Activated naive CD8-positive, alpha-beta T cell treated with anti-CD3 and anti-CD28 coated beads, Interleukin-2, amount 50 U/mL, for 24 hours (primary cell): Measurements from ENCODE around the gene PIP4K2C.
"Not testable (repeated sequence)": the region's sequence is repeated elsewhere in the genome, so short reads cannot be mapped to it uniquely, and the experiment has no call there.

Source experiments
- ATAC-seq: fragments of 150-1000 bp; cut with Tn5 transposase; one replicate; pipeline ENCODE4 v1.10.0; 2021
- DNase-seq: peaks from one replicate; pipeline ENCODE4 v3.0.0; 2021
- H3K27ac Mint-ChIP-seq: one replicate; pipeline ENCODE4 v1.8.0; 2021; ENCODE audit warnings: mild to moderate bottlenecking, mixed read lengths
- H3K27me3 Mint-ChIP-seq: one replicate; pipeline ENCODE4 v1.8.0; 2021; ENCODE audit warnings: mixed read lengths
- H3K36me3 Mint-ChIP-seq: one replicate; pipeline ENCODE4 v1.8.0; 2021; ENCODE audit warnings: low read depth, mixed read lengths
- H3K4me1 Mint-ChIP-seq: one replicate; pipeline ENCODE4 v1.8.0; 2021; ENCODE audit warnings: mixed read lengths
- H3K4me3 Mint-ChIP-seq: one replicate; pipeline ENCODE4 v1.8.0; 2021; ENCODE audit warnings: mild to moderate bottlenecking, moderate library complexity, mixed read lengths
- H3K9me3 Mint-ChIP-seq: one replicate; pipeline ENCODE4 v1.8.0; 2021; ENCODE audit warnings: mixed read lengths

PIP4K2C gene

GRCh38 chr12:57585156-57585555, 5.8 kb upstream of the PIP4K2C start:
- H3K36me3 Mint-ChIP-seq: no peaks in the 10 kb centered on the region
- no peak overlapping the region for H3K4me3 Mint-ChIP-seq
- peaks cover 3% of the 10 kb centered on the region for H3K27me3 Mint-ChIP-seq
- no peaks in the 10 kb centered on the region for H3K4me1 Mint-ChIP-seq
- no peaks in the 10 kb centered on the region for H3K9me3 Mint-ChIP-seq
- ATAC-seq (no peak), DNase-seq (no peak)
- H3K27ac Mint-ChIP-seq: no peak overlapping the region

- H3K4me3 Mint-ChIP-seq: no peak overlapping the region
- H3K27me3 Mint-ChIP-seq: peaks cover 3% of the 10 kb centered on the region
- no peak for DNase-seq
- peaks cover 6% of the 10 kb centered on the region for H3K4me1 Mint-ChIP-seq
- no peak for ATAC-seq
- H3K36me3 Mint-ChIP-seq: no peaks in the 10 kb centered on the region
- H3K27ac Mint-ChIP-seq: no peak overlapping the region
- no peaks in the 10 kb centered on the region for H3K9me3 Mint-ChIP-seq
Observed at GRCh38 chr12:57586128-57586527, 4.9 kb upstream of the PIP4K2C start.

- peaks cover 3% of the 10 kb centered on the region for H3K27me3 Mint-ChIP-seq
- no peaks in the 10 kb centered on the region for H3K36me3 Mint-ChIP-seq
- no peak overlapping the region for H3K4me3 Mint-ChIP-seq
- H3K27ac Mint-ChIP-seq: no peak overlapping the region
- ATAC-seq (no peak), DNase-seq (no peak)
- H3K4me1 Mint-ChIP-seq: peaks cover 11% of the 10 kb centered on the region
- no peaks in the 10 kb centered on the region for H3K9me3 Mint-ChIP-seq
Observed at GRCh38 chr12:57586832-57587429, 4.1 kb upstream of the PIP4K2C start.

GRCh38 chr12:57588951-57589610, 1.9 kb upstream of the PIP4K2C start:
- not testable (repeated sequence) for ATAC-seq, H3K27me3 Mint-ChIP-seq, DNase-seq, H3K4me3 Mint-ChIP-seq, H3K36me3 Mint-ChIP-seq, H3K27ac Mint-ChIP-seq, H3K9me3 Mint-ChIP-seq
- H3K4me1 Mint-ChIP-seq: peaks cover 22% of the 10 kb centered on the region

GRCh38 chr12:57590479-57590863, 521 bp upstream of the PIP4K2C start:
- peak overlapping the region; percentile 86 for H3K4me3 Mint-ChIP-seq
- H3K27me3 Mint-ChIP-seq: no peaks in the 10 kb centered on the region
- DNase-seq (no peak), ATAC-seq (no peak)
- H3K36me3 Mint-ChIP-seq: peaks cover 5% of the 10 kb centered on the region
- H3K4me1 Mint-ChIP-seq: peaks cover 22% of the 10 kb centered on the region
- H3K27ac Mint-ChIP-seq: peak overlapping the region; percentile 75
- H3K9me3 Mint-ChIP-seq: no peaks in the 10 kb centered on the region

- no peak for DNase-seq
- peak overlapping the region; percentile 66 for H3K27ac Mint-ChIP-seq
- no peaks in the 10 kb centered on the region for H3K9me3 Mint-ChIP-seq
- no peaks in the 10 kb centered on the region for H3K27me3 Mint-ChIP-seq
- no peak for ATAC-seq
- H3K4me3 Mint-ChIP-seq: peak overlapping the region; percentile 86
- peaks cover 22% of the 10 kb centered on the region for H3K4me1 Mint-ChIP-seq
- peaks cover 10% of the 10 kb centered on the region for H3K36me3 Mint-ChIP-seq
Observed at GRCh38 chr12:57591782-57592325, 862 bp downstream of the PIP4K2C start.

GRCh38 chr12:57592551-57593165, 1.7 kb downstream of the PIP4K2C start:
- DNase-seq (no peak), ATAC-seq (no peak)
- peak overlapping the region; percentile 86 for H3K4me3 Mint-ChIP-seq
- no peaks in the 10 kb centered on the region for H3K27me3 Mint-ChIP-seq
- H3K36me3 Mint-ChIP-seq: peaks cover 13% of the 10 kb centered on the region
- no peaks in the 10 kb centered on the region for H3K9me3 Mint-ChIP-seq
- no peak overlapping the region for H3K27ac Mint-ChIP-seq
- H3K4me1 Mint-ChIP-seq: peaks cover 22% of the 10 kb centered on the region

GRCh38 chr12:57593187-57593586, 2.2 kb downstream of the PIP4K2C start:
- ATAC-seq: no peak
- Mint-ChIP-seq H3K4me3 (no peak overlapping the region), H3K27me3 (no peaks in the 10 kb centered on the region), H3K4me1 (peaks cover 22% of the 10 kb centered on the region), H3K27ac (no peak overlapping the region), H3K9me3 (no peaks in the 10 kb centered on the region), H3K36me3 (peaks cover 15% of the 10 kb centered on the region)
- no peak for DNase-seq

- H3K4me3 Mint-ChIP-seq: no peak overlapping the region
- peaks cover 16% of the 10 kb centered on the region for H3K4me1 Mint-ChIP-seq
- H3K36me3 Mint-ChIP-seq: peaks cover 15% of the 10 kb centered on the region
- no peaks in the 10 kb centered on the region for H3K9me3 Mint-ChIP-seq
- no peak for ATAC-seq
- no peaks in the 10 kb centered on the region for H3K27me3 Mint-ChIP-seq
- DNase-seq: no peak
- no peak overlapping the region for H3K27ac Mint-ChIP-seq
Observed at GRCh38 chr12:57600395-57600794, 9.4 kb downstream of the PIP4K2C start.

- no peak for ATAC-seq
- H3K36me3 Mint-ChIP-seq: peaks cover 8% of the 10 kb centered on the region
- H3K27me3 Mint-ChIP-seq: no peaks in the 10 kb centered on the region
- H3K4me1 Mint-ChIP-seq: peaks cover 21% of the 10 kb centered on the region
- DNase-seq: no peak
- H3K27ac Mint-ChIP-seq: no peak overlapping the region
- no peaks in the 10 kb centered on the region for H3K9me3 Mint-ChIP-seq
- no peak overlapping the region for H3K4me3 Mint-ChIP-seq
Observed at GRCh38 chr12:57602544-57602943, 11.6 kb downstream of the PIP4K2C start.

- peaks cover 5% of the 10 kb centered on the region for H3K36me3 Mint-ChIP-seq
- DNase-seq (no peak), ATAC-seq (no peak)
- H3K27ac Mint-ChIP-seq: peak overlapping the region; percentile 64
- peak overlapping the region; percentile 80 for H3K4me3 Mint-ChIP-seq
- H3K27me3 Mint-ChIP-seq: no peaks in the 10 kb centered on the region
- H3K9me3 Mint-ChIP-seq: no peaks in the 10 kb centered on the region
- peaks cover 21% of the 10 kb centered on the region for H3K4me1 Mint-ChIP-seq
Observed at GRCh38 chr12:57603324-57603723, 12.3 kb downstream of the PIP4K2C start.

- no peaks in the 10 kb centered on the region for H3K9me3 Mint-ChIP-seq
- no peaks in the 10 kb centered on the region for H3K27me3 Mint-ChIP-seq
- no peak for ATAC-seq
- peaks cover 3% of the 10 kb centered on the region for H3K36me3 Mint-ChIP-seq
- H3K4me1 Mint-ChIP-seq: peaks cover 21% of the 10 kb centered on the region
- peak overlapping the region; percentile 80 for H3K4me3 Mint-ChIP-seq
- no peak for DNase-seq
- peak overlapping the region; percentile 64 for H3K27ac Mint-ChIP-seq
Observed at GRCh38 chr12:57603815-57604453, 12.9 kb downstream of the PIP4K2C start.

- H3K4me3 Mint-ChIP-seq: peak within 1 kb of the TSS; percentile 80
- peak; percentile 25 for ATAC-seq
- peaks cover 21% of the 10 kb centered on the region for H3K4me1 Mint-ChIP-seq
- peak within 1 kb of the TSS; percentile 77 for H3K27ac Mint-ChIP-seq
- peaks cover 2% of the 10 kb centered on the region for H3K36me3 Mint-ChIP-seq
- no peaks in the 10 kb centered on the region for H3K9me3 Mint-ChIP-seq
- DNase-seq: peak; percentile 39
- H3K27me3 Mint-ChIP-seq: no peaks in the 10 kb centered on the region
Observed at GRCh38 chr12:57604454-57604991, 13.5 kb downstream of the PIP4K2C start, which contains the start of gene DTX3. Gene DTX3, plus strand, starts transcription at chr12:57604824. Its CDS starts 1,694 bp downstream, at chr12:57606518.

- Mint-ChIP-seq H3K4me1 (peaks cover 21% of the 10 kb centered on the region), H3K9me3 (no peaks in the 10 kb centered on the region), H3K27ac (peak overlapping the region; percentile 65), H3K36me3 (peaks cover 2% of the 10 kb centered on the region), H3K4me3 (peak overlapping the region; percentile 80), H3K27me3 (peaks cover under 1% of the 10 kb centered on the region)
- DNase-seq: peak; percentile 16
- no peak for ATAC-seq
Observed at GRCh38 chr12:57604992-57605810, 14.2 kb downstream of the PIP4K2C start.
